Panc1 (cell line): ENCODE measurements around the gene LNPEP. TPM values are rescaled to one million over a fixed set of nuclear protein-coding genes. Genes with fewer than 3 reads are reported as not detected.

Experiments used
- ATAC-seq: fragments of 200-7000 bp; cut with Tn5 transposase; 2 replicates; pipeline ENCODE4 v1.9.1; 2020; ENCODE audit warnings: mild to moderate bottlenecking, moderate library complexity
- BruUV-seq: library from RNA; stranded (reverse); fragments of 400-500 nt; replicated peaks from 2 replicates; lab custom pipeline; 2021; lab: Mats Ljungman, UMichigan
- CTCF ChIA-PET: fragments of 300-600 bp; sonication (Branson Sonifier 250); formaldehyde crosslinking; loops from one replicate; lab custom pipeline; 2022; ENCODE audit warnings: antibody characterized with exemption; lab: Charles Lee
- POLR2A ChIA-PET: fragments of 300-600 bp; sonication (Branson Sonifier 250); formaldehyde crosslinking; loops from one replicate; lab custom pipeline; 2022; ENCODE audit warnings: antibody characterized with exemption; lab: Charles Lee
- DNase-seq: peaks from one replicate; pipeline ENCODE4 v3.0.0-alpha.2; 2010; ENCODE audit warnings: low read depth, low spot score
- H3K27ac ChIP-seq: 2 replicates; pipeline ENCODE4 v1.5.1; 2011; ENCODE audit warnings: mild to moderate bottlenecking, low read length, inconsistent platforms
- H3K27me3 ChIP-seq: fragments of 200-500 bp; sonication (Bioruptor generic); 2 replicates; pipeline ENCODE4 v1.6.0; 2014; ENCODE audit warnings: low read length, inconsistent platforms; ENCODE audit not compliant: control insufficient read depth, insufficient read depth
- H3K36me3 ChIP-seq: fragments of 200-500 bp; sonication (Bioruptor generic); 2 replicates; pipeline ENCODE4 v1.5.1; 2014; ENCODE audit warnings: inconsistent platforms, mild to moderate bottlenecking, low read length, moderate library complexity; ENCODE audit not compliant: control insufficient read depth, insufficient read depth
- H3K4me1 ChIP-seq: 2 replicates; pipeline ENCODE4 v1.5.1; 2011; ENCODE audit warnings: inconsistent platforms, mild to moderate bottlenecking, low read length, moderate library complexity; ENCODE audit not compliant: control insufficient read depth, insufficient read depth
- H3K4me3 ChIP-seq, 2 experiments: 2 replicates each; pipeline ENCODE4 v1.5.1; 2011 to 2012; ENCODE audit warnings: low read depth in 2 of 2, low read length in 2 of 2, mild to moderate bottlenecking in 2 of 2, inconsistent platforms in 1 of 2, moderate library complexity in 1 of 2
- H3K9me3 ChIP-seq: fragments of 200-500 bp; sonication (Bioruptor generic); 2 replicates; pipeline ENCODE4 v1.5.1; 2014; ENCODE audit warnings: low read depth, mild to moderate bottlenecking, inconsistent platforms, low read length, moderate library complexity; ENCODE audit not compliant: control insufficient read depth, insufficient read depth
- POLR2AphosphoS5 ChIP-seq: IDR thresholded peaks from 2 replicates; pipeline ENCODE4 v1.6.1; 2012; ENCODE audit warnings: mild to moderate bottlenecking, low read depth, low read length, moderate library complexity
- SIN3A ChIP-seq: IDR thresholded peaks from 2 replicates; pipeline ENCODE4 v1.6.1; 2012; ENCODE audit warnings: low read depth, mild to moderate bottlenecking, low read length, moderate library complexity, borderline replicate concordance; ENCODE audit not compliant: insufficient read depth
- TCF7L2 ChIP-seq: IDR thresholded peaks from 2 replicates; pipeline ENCODE4 v1.6.1; 2011; ENCODE audit warnings: mild to moderate bottlenecking, low read depth, low read length, inconsistent platforms
- in situ Hi-C: cut with HindIII; loops from 2 replicates; pipeline ENCODE4 v1.10.0; 2016; ENCODE audit warnings: low sequenced_read_pairs, low pct_unique_long_range_greater_than_20kb
- intact Hi-C: fragments of 100-400 bp; cut with micrococcal nuclease; formaldehyde crosslinking; loops from one replicate; pipeline ENCODE4 v1.10.0; 2022; ENCODE audit not compliant: unreplicated experiment
- total RNA-seq: library from RNA; stranded (reverse); gene quantifications from one replicate; pipeline ENCODE4 v1.2.1, GENCODE V29; 2021; ENCODE audit not compliant: unreplicated experiment
- TF ChIP-seq, protein P1 (sequence below), 2 experiments: IDR thresholded peaks; 2 replicates each; pipeline ENCODE4 v1.6.1; 2011 to 2012; ENCODE audit warnings: low read depth in 2 of 2, control low read depth in 1 of 2, low read length in 1 of 2, mild to moderate bottlenecking in 1 of 2, moderate library complexity in 1 of 2; ENCODE audit not compliant: insufficient read depth in 1 of 2
- TF ChIP-seq, protein P2 (sequence below): fragments of 450-650 bp; IDR thresholded peaks from 2 replicates; pipeline ENCODE4 v1.5.1; 2017; ENCODE audit warnings: mild to moderate bottlenecking

LNPEP gene
- total RNA-seq, 1 experiment from 2014 or later = 46.6 TPM

DNA sequence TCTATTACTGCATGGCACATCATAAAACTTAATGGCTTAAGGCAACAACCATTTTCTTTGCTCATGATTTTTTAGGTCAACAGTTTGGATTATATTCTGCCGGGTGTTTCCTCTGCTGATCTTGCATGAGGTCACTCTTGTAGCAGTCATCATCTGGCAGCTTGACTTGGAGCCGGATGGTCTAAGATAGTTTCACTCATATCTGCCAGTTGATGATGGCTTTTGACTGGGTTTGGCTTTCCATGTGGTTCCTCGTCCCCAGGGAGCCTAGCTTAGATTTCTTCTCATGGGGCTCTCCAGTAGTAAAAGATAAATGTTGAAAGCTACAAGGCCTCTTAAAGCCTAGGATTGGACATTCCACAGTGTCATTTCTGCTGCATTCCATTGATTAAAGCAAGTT lies 27.4 kb downstream of the LNPEP start:
- intact Hi-C loops = no loop called here
- Histone ChIP-seq H3K4me3 (no peak overlapping the region), H3K27me3 (no peaks in the 10 kb centered on the region), H3K27ac (no peak overlapping the region), H3K4me1 (peaks cover 10% of the 10 kb centered on the region), H3K36me3 (no peaks in the 10 kb centered on the region), H3K9me3 (no peaks in the 10 kb centered on the region)
- no peak for DNase-seq
- CTCF ChIA-PET = no interaction called here
- no peak for TF ChIP-seq TCF7L2
- POLR2A ChIA-PET = no interaction called here
- in situ Hi-C loops = no loop called here
- no TSS peak for BruUV-seq
- ATAC-seq = no peak

DNA sequence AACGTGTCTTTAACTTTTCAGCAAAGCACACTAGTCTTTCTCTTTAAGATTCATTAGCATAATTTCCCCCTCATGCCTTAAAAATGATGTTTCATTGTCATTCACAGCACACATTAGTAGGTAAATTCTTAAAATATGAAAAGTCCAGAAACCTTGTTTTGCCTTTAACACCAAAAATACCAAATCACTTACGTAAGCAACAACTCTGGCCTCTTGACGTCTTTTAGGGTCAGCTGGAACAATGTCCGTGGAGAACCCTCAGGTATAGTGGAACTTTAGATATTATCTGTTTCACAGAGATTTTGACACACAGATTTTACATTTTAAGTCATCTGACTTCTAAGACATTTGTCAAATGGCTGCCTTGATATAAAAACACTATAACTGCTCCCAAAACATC lies 30.9 kb downstream of the LNPEP start:
- DNase-seq (no peak), ATAC-seq (no peak)
- Histone ChIP-seq H3K27ac (no peak overlapping the region), H3K36me3 (no peaks in the 10 kb centered on the region), H3K9me3 (no peaks in the 10 kb centered on the region), H3K4me1 (peaks cover 14% of the 10 kb centered on the region), H3K4me3 (no peak overlapping the region), H3K27me3 (no peaks in the 10 kb centered on the region)
- no TSS peak for BruUV-seq
- CTCF ChIA-PET = no interaction called here
- in situ Hi-C loops (no loop called here), intact Hi-C loops (no loop called here)
- POLR2A ChIA-PET = interaction anchor here (0.7 kb wide), 1 partner anchor 20 kb away, joined by 3 read pairs; no protein-coding TSS in a partner anchor
- TF ChIP-seq, protein P1, sequence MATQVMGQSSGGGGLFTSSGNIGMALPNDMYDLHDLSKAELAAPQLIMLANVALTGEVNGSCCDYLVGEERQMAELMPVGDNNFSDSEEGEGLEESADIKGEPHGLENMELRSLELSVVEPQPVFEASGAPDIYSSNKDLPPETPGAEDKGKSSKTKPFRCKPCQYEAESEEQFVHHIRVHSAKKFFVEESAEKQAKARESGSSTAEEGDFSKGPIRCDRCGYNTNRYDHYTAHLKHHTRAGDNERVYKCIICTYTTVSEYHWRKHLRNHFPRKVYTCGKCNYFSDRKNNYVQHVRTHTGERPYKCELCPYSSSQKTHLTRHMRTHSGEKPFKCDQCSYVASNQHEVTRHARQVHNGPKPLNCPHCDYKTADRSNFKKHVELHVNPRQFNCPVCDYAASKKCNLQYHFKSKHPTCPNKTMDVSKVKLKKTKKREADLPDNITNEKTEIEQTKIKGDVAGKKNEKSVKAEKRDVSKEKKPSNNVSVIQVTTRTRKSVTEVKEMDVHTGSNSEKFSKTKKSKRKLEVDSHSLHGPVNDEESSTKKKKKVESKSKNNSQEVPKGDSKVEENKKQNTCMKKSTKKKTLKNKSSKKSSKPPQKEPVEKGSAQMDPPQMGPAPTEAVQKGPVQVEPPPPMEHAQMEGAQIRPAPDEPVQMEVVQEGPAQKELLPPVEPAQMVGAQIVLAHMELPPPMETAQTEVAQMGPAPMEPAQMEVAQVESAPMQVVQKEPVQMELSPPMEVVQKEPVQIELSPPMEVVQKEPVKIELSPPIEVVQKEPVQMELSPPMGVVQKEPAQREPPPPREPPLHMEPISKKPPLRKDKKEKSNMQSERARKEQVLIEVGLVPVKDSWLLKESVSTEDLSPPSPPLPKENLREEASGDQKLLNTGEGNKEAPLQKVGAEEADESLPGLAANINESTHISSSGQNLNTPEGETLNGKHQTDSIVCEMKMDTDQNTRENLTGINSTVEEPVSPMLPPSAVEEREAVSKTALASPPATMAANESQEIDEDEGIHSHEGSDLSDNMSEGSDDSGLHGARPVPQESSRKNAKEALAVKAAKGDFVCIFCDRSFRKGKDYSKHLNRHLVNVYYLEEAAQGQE (IDR thresholded peaks at IDR 0.05; ENCODE audit: insufficient read depth in 1 of 2, low read depth in 2 of 2, low read length in 1 of 2) = no peak
- TF ChIP-seq TCF7L2 (no peak), SIN3A (no peak), POLR2AphosphoS5 (no peak)
- TF ChIP-seq, protein P2, sequence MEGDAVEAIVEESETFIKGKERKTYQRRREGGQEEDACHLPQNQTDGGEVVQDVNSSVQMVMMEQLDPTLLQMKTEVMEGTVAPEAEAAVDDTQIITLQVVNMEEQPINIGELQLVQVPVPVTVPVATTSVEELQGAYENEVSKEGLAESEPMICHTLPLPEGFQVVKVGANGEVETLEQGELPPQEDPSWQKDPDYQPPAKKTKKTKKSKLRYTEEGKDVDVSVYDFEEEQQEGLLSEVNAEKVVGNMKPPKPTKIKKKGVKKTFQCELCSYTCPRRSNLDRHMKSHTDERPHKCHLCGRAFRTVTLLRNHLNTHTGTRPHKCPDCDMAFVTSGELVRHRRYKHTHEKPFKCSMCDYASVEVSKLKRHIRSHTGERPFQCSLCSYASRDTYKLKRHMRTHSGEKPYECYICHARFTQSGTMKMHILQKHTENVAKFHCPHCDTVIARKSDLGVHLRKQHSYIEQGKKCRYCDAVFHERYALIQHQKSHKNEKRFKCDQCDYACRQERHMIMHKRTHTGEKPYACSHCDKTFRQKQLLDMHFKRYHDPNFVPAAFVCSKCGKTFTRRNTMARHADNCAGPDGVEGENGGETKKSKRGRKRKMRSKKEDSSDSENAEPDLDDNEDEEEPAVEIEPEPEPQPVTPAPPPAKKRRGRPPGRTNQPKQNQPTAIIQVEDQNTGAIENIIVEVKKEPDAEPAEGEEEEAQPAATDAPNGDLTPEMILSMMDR = no peak

DNA sequence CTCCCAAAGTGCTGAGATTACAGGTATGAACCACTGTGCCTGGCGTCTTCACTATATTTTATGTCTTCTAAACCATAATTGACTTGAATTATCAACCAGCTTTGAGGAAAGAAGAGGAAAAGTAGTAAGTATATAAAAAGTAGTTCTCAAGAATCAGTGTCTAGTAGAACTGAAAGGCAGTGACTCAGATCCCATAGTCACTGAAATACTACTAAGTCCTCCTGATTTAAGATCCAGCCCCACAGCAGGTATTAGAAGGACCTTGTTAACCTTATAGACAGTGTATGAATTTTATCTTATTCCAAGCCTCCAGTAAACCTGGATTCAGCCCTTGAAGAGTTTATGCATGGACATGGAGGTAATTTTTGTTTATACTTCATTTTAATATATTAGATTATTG lies 31.5 kb downstream of the LNPEP start:
- no peak overlapping the region for H3K27ac ChIP-seq
- no peaks in the 10 kb centered on the region for H3K27me3 ChIP-seq
- BruUV-seq = no TSS peak
- POLR2A ChIA-PET = no interaction called here
- DNase-seq = no peak
- TF ChIP-seq POLR2AphosphoS5 = no peak
- TF ChIP-seq TCF7L2 = no peak
- TF ChIP-seq, protein P2 = no peak
- TF ChIP-seq, protein P1 (IDR thresholded peaks at IDR 0.05; ENCODE audit: insufficient read depth in 1 of 2, low read depth in 2 of 2, low read length in 1 of 2) = no peak
- no peak for TF ChIP-seq SIN3A
- CTCF ChIA-PET = no interaction called here
- H3K4me3 ChIP-seq = no peak overlapping the region
- no peaks in the 10 kb centered on the region for H3K36me3 ChIP-seq
- H3K4me1 ChIP-seq = peaks cover 14% of the 10 kb centered on the region
- ATAC-seq = no peak
- in situ Hi-C loops = no loop called here
- intact Hi-C loops = no loop called here
- no peaks in the 10 kb centered on the region for H3K9me3 ChIP-seq
